NCI-H1930 (cell line): ENCODE measurements around the gene TSHZ3.
A peak's percentile ranks its signal among the peaks of the same experiment; 100 is the strongest.

Source experiments
- DNase-seq, 2 experiments: peaks; one replicate each; lab custom pipeline; 2025; lab: John Stamatoyannopoulos, UW

The TSHZ3 gene

GRCh38 chr19:31353833-31354232, 4.6 kb upstream of the TSHZ3 start:
- no peak for DNase-seq

- DNase-seq = no peak
Measured at GRCh38 chr19:31352782-31353651, 3.8 kb upstream of the TSHZ3 start.

GRCh38 chr19:31352296-31352781, 3.1 kb upstream of the TSHZ3 start:
- DNase-seq = no peak

GRCh38 chr19:31351855-31352195, 2.6 kb upstream of the TSHZ3 start:
- DNase-seq = no peak

GRCh38 chr19:31351056-31351854, 2.0 kb upstream of the TSHZ3 start:
- DNase-seq = no peak

GRCh38 chr19:31350693-31351055, 1.4 kb upstream of the TSHZ3 start:
- DNase-seq = peak in 1 of 2 experiments; percentile 48

GRCh38 chr19:31350033-31350692, 927 bp upstream of the TSHZ3 start:
- no peak for DNase-seq

GRCh38 chr19:31348481-31349159, 616 bp downstream of the TSHZ3 start:
- no peak for DNase-seq

- no peak for DNase-seq
Measured at GRCh38 chr19:31347828-31348392, 1.3 kb downstream of the TSHZ3 start.

GRCh38 chr19:31347354-31347753, 1.9 kb downstream of the TSHZ3 start:
- no peak for DNase-seq

- DNase-seq = no peak
Measured at GRCh38 chr19:31346184-31347059, 2.8 kb downstream of the TSHZ3 start.

GRCh38 chr19:31344403-31344802, 4.8 kb downstream of the TSHZ3 start:
- no peak for DNase-seq

- no peak for DNase-seq
Measured at GRCh38 chr19:31342926-31343325, 6.3 kb downstream of the TSHZ3 start.

- no peak for DNase-seq
Measured at GRCh38 chr19:31340042-31341025, 8.9 kb downstream of the TSHZ3 start.

GRCh38 chr19:31339411-31339810, 9.8 kb downstream of the TSHZ3 start:
- DNase-seq = no peak

- peak in 1 of 2 experiments; percentile 20 for DNase-seq
Measured at GRCh38 chr19:31338069-31338776, 11.0 kb downstream of the TSHZ3 start.

GRCh38 chr19:31337008-31337914, 12.0 kb downstream of the TSHZ3 start:
- no peak for DNase-seq

- DNase-seq = no peak
Measured at GRCh38 chr19:31335716-31336115, 13.5 kb downstream of the TSHZ3 start.
